GM19035 (cell line): ENCODE results near the gene CIAPIN1.

ENCODE experiments used
- ATAC-seq: cut with Tn5 transposase; IDR thresholded peaks from one replicate; pipeline ENCODE4 v1.9.1; 2021; ENCODE audit not compliant: unreplicated experiment

Gene CIAPIN1

GRCh38 chr16:57384248-57385070 lies 62.7 kb downstream of the CIAPIN1 start:
- ATAC-seq: no peak

- no peak for ATAC-seq
Measured at GRCh38 chr16:57383276-57384247, 63.6 kb downstream of the CIAPIN1 start.

DNA sequence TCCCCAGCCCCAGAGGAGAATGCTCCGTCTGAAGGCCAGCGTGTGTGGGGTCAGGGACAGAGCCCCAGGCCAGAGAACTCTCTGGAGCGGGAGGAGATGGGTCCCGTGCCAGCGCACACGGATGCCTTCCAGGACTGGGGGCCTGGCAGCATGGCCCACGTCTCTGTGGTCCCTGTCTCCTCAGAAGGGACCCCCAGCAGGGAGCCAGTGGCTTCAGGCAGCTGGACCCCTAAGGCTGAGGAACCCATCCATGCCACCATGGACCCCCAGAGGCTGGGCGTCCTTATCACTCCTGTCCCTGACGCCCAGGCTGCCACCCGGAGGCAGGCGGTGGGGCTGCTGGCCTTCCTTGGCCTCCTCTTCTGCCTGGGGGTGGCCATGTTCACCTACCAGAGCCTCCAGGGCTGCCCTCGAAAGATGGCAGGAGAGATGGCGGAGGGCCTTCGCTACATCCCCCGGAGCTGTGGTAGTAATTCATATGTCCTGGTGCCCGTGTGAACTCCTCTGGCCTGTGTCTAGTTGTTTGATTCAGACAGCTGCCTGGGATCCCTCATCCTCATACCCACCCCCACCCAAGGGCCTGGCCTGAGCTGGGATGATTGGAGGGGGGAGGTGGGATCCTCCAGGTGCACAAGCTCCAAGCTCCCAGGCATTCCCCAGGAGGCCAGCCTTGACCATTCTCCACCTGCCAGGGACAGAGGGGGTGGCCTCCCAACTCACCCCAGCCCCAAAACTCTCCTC lies 64.5 kb downstream of the CIAPIN1 start:
- ATAC-seq: no peak

DNA sequence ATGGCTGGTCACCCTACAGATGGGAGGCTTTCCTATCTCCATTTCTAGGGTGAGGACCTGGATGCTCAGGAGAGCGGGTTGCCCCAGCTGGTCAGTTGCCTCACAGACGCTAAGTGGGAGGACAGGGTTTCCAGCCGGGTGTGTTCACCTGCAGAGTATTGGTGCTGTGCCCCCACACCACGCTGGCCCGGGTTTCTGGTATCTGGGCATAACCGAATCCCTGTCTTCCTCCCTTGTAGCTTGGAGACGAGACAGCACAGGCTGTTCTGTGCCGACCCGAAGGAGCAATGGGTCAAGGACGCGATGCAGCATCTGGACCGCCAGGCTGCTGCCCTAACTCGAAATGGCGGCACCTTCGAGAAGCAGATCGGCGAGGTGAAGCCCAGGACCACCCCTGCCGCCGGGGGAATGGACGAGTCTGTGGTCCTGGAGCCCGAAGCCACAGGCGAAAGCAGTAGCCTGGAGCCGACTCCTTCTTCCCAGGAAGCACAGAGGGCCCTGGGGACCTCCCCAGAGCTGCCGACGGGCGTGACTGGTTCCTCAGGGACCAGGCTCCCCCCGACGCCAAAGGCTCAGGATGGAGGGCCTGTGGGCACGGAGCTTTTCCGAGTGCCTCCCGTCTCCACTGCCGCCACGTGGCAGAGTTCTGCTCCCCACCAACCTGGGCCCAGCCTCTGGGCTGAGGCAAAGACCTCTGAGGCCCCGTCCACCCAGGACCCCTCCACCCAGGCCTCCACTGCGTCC lies 65.2 kb downstream of the CIAPIN1 start:
- ATAC-seq: no peak

- no peak for ATAC-seq
Measured at GRCh38 chr16:57380671-57381462, 66.3 kb downstream of the CIAPIN1 start.

GRCh38 chr16:57379579-57379978 lies 67.6 kb downstream of the CIAPIN1 start:
- no peak for ATAC-seq
